Kidney epithelial cell (primary cell): ENCODE measurements around the gene WDR82. TPM values are rescaled to one million over a fixed set of nuclear protein-coding genes. Genes with fewer than 3 reads are reported as not detected.

Source experiments
- DNase-seq: peaks from one replicate; pipeline ENCODE4 v3.0.0-alpha.2; 2010; ENCODE audit warnings: low read depth
- H3K27me3 ChIP-seq: 2 replicates; pipeline ENCODE4 v1.6.0; 2011; ENCODE audit warnings: low read length; ENCODE audit not compliant: control insufficient read depth, insufficient read depth
- H3K36me3 ChIP-seq: 2 replicates; pipeline ENCODE4 v1.5.1; 2011; ENCODE audit warnings: low read length; ENCODE audit not compliant: control insufficient read depth, insufficient read depth
- H3K4me3 ChIP-seq: 2 replicates; pipeline ENCODE4 v1.5.1; 2011; ENCODE audit warnings: low read depth, mild to moderate bottlenecking, control low read depth, low read length
- CTCF ChIP-seq: IDR thresholded peaks from 2 replicates; pipeline ENCODE4 v1.5.1; 2011; ENCODE audit warnings: mild to moderate bottlenecking, moderate library complexity, low read length, control low read depth, inconsistent platforms; ENCODE audit not compliant: insufficient read depth, poor library complexity, severe bottlenecking
- total RNA-seq: library from RNA; depleted of rRNA; stranded (reverse); fragments of >200 nt; gene quantifications from 2 replicates; pipeline ENCODE4 v1.2.3, GENCODE V29; 2015

WDR82 gene
- total RNA-seq, 1 donor from 2014 or later: 49.0 TPM

- no peaks in the 10 kb centered on the region for H3K36me3 ChIP-seq
- H3K27me3 ChIP-seq: peaks cover 23% of the 10 kb centered on the region
- no peak for DNase-seq
- peak overlapping the region; percentile 20 for H3K4me3 ChIP-seq
- TF ChIP-seq CTCF: no peak
Observed at GRCh38 chr3:52298149-52299098, 20.0 kb upstream of the WDR82 start.

- no peaks in the 10 kb centered on the region for H3K36me3 ChIP-seq
- TF ChIP-seq CTCF: no peak
- no peak overlapping the region for H3K4me3 ChIP-seq
- DNase-seq: no peak
- peaks cover 23% of the 10 kb centered on the region for H3K27me3 ChIP-seq
Observed at GRCh38 chr3:52297242-52298148, 19.0 kb upstream of the WDR82 start.

- no peak for TF ChIP-seq CTCF
- Histone ChIP-seq H3K27me3 (peaks cover 23% of the 10 kb centered on the region), H3K36me3 (no peaks in the 10 kb centered on the region), H3K4me3 (no peak overlapping the region)
- DNase-seq: no peak
Observed at GRCh38 chr3:52295671-52296208, 17.3 kb upstream of the WDR82 start.

GRCh38 chr3:52294320-52295150 is 16.1 kb upstream of the WDR82 start:
- TF ChIP-seq CTCF: no peak
- no peak for DNase-seq
- Histone ChIP-seq H3K27me3 (peaks cover 23% of the 10 kb centered on the region), H3K36me3 (no peaks in the 10 kb centered on the region), H3K4me3 (no peak overlapping the region)

- no peak overlapping the region for H3K4me3 ChIP-seq
- no peak for DNase-seq
Observed at GRCh38 chr3:52293491-52294319, 15.3 kb upstream of the WDR82 start.

More at GRCh38 chr3:52293491-52294319, 15.3 kb upstream of the WDR82 start:
- Histone ChIP-seq H3K36me3 (no peaks in the 10 kb centered on the region), H3K27me3 (peaks cover 15% of the 10 kb centered on the region)
- no peak for TF ChIP-seq CTCF
